Measurements from ENCODE around the gene BIRC3.
A peak's percentile ranks its signal among the peaks of the same experiment; 100 is the strongest.

The BIRC3 gene

GRCh38 chr11:102317099-102317767 lies at the start of gene BIRC3:
Gene BIRC3 (plus strand): TSS chr11:102317484. CDS start chr11:102324510, 7,026 bp downstream.
- DNase-seq (ENCODE audit: low spot score), result peak; percentile 76

DNA sequence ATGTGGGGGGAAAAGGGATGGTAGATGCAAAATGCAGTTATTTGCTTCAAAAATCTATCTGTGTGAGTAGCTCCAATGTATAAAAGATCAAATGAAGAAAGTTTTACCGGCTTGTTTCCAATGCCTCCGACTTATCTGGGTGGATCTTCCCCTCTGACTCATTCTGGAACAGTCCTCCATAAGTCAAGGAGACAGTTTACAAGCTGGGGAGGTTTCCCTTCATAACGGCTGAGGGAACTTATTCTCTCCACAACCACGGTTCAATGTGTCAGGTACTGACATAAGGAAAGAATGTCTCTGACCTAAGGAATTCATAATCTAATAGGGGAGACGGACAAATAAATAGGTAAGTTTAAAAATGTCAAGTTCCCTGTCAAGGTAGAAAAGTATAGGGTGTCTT lies 49.7 kb upstream of the BIRC3 start:
- DNase-seq (ENCODE audit: low spot score), result no peak

- peak; percentile 43 for DNase-seq (ENCODE audit: low spot score)
These were observed 49.0 kb upstream of the BIRC3 start for GRCh38 chr11:102268083-102268984.

DNA sequence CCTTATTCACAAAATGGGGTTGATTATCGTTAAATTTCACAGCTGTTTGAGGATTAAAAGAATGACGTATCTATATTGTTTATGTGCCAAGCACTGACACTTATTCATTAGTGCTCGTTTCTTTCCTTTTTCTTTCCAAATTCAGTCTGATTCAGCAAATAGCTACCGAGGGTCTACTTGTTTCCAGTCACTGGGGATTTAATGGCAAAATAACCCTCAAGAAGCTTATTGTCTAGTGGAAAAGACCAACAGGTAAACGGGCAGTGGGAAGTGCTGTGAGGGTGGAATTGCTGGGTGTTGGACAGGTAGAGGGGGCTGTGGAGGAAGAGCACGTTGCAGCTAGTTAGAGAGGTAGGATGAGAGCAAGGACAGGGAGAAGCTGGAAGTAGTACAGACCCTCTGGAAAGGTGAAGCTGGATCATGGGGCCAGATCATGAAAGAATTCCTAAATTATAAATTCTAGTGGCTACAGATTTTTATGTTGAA lies 48.3 kb upstream of the BIRC3 start:
- DNase-seq (ENCODE audit: low spot score), result no peak

GRCh38 chr11:102269927-102270326 lies 47.4 kb upstream of the BIRC3 start:
- DNase-seq (ENCODE audit: low spot score), result no peak

DNA sequence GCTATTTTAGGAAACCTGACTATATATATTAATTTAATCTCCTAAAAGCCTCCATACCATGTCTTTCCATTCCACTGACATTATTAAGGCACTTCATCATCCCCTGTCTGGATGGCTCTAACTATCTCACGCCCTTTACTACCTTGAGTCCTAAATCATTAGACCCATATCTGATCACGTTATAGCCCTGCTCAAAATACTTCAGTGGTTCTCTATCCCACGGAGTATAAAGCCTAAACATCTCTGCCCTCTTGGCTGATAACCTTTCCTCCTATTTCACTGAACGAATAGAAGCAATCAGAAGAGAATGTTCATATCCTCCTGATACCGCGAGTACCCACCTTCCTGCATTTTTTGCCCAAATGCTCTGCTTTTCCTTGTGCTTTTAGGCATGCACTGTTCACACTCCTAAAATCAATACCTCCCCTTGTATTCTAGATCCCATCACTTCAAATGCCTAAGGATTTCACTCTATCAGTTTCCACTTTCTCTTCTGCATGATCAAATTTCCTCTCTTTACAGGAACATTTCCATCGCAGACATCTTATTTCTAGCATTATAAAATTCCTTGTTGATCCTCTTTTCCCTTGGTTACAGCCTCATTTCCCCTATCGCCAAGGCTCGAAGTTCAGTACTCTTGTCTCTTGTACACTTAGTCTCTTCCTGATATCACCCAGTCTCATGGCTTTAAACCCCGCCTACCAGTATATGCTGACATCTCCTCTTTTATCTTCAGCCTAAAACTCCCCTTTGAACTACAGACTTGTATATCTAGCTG lies 45.0 kb upstream of the BIRC3 start:
- DNase-seq (ENCODE audit: low spot score), result no peak

DNA sequence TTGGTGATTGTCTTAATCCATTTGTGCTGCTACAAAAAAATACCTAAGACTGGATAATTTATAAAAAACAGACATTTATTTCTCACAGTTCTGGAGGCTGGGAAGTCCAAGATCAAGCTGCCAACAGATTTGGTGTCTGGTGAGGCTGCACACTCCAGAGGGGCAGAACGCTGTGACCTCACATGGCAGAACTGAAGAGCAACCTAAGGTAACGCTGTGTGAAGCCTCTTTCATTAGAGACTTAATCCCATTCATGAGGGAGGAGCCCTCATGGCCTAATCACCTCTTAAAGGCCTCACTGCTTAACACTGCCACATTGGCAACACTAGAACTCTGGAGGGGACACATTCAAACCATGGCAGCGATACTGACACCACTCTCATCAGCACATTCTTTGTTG lies 42.7 kb upstream of the BIRC3 start:
- DNase-seq (ENCODE audit: low spot score), result no peak

DNA sequence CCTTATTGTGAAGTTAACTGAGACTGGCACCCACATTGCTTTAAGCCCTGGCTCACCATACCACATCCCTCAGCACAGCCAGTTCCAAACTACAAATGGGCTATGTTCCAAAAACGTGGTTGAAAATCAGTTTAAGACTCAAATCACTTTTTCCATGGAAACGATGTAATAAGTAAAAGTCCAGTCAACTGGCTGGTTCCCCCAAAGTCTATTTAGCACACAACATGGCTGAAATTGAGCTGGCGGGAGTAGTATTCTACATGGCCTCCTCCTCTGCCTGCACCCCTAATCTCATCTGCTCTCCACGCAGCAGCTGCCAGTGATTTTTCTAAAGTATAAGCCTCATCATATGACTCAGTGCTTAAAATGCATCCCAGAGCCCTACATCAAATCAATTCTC lies 40.9 kb upstream of the BIRC3 start:
- DNase-seq (ENCODE audit: low spot score), result peak; percentile 38

GRCh38 chr11:102276783-102277182 lies 40.5 kb upstream of the BIRC3 start:
- DNase-seq (ENCODE audit: low spot score), result no peak

DNA sequence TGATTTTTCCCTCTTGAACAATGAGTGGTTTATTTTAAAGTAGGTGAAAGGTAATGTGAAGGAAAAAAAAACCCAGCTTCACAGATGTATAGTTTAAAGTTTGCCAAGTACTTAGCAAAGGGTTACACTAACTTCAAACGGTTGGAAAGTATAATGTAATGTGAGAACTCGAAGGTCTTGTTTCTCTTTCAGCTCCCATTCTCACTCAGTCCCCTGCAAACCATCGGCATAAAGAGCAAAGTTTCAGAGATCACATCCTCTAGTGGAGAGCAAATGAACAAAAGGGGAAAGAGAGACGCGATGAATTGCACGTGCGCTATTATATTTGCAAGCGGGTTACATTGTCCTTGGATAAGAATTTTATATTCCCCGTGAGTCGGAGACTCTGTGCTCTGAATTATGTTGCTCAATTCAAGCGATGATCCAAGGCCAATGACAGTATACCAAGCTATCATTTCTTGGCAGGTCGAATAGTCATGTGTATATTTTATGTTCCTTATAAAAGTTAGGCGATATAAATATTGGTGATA lies 37.6 kb upstream of the BIRC3 start:
- DNase-seq (ENCODE audit: low spot score), result no peak

- no peak for DNase-seq (ENCODE audit: low spot score)
These were observed 36.9 kb upstream of the BIRC3 start for GRCh38 chr11:102280245-102280833.

DNA sequence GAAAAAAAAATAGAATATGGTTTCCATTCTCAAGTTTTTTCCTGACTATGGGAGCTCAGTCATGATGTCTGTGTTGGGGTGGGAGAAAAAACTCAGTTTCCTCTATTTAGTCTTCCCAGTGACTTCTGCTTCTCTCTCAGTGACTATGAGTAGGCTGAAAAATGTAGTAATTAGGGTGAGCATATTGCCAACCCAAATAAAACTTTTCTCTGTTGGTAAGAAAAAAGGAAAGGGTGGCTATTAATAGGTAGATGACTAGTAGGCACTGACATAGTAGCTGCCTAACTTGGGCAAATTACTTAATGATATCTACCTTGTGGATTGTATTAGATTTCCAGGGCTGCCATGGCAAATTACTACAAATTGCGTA lies 34.2 kb upstream of the BIRC3 start:
- DNase-seq (ENCODE audit: low spot score), result no peak

DNA sequence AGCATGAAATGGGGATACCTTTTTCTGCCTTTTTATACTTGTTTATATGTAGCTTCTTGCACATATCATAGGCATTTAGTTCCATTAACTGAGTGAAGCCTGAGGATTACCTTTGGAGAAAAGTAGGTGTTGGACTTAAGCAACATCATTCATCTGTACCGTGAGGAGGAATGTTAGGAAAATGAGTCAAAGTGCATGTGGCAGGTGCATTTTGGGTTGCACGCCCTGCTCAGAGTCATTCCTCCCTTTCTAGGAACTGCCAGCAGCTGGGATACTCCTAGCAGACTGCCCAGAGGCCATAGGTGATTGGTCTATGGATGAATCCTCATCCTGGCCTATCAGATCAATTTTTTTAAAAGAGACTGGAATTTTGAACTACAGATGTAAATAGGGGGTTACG lies 33.3 kb upstream of the BIRC3 start:
- no peak for DNase-seq (ENCODE audit: low spot score)

DNA sequence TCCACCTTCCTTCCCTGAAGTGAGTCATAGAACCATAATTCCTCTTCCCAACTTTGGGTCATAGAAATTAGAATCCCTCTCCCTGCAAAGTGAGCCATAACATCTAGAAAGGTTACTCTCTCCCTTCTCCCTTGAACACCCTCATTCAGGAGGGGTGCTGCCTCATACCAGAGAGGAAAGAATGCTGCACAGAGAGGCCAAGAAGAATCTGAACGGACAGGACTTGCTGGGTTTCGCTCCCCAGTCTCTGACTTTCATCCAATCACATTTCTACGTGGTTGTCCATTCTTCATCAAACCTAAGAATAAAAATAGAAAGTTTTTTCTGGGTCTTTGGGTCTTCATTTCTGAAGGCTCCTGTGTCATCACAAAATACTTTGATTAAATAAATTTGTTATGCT lies 31.0 kb upstream of the BIRC3 start:
- no peak for DNase-seq (ENCODE audit: low spot score)

DNA sequence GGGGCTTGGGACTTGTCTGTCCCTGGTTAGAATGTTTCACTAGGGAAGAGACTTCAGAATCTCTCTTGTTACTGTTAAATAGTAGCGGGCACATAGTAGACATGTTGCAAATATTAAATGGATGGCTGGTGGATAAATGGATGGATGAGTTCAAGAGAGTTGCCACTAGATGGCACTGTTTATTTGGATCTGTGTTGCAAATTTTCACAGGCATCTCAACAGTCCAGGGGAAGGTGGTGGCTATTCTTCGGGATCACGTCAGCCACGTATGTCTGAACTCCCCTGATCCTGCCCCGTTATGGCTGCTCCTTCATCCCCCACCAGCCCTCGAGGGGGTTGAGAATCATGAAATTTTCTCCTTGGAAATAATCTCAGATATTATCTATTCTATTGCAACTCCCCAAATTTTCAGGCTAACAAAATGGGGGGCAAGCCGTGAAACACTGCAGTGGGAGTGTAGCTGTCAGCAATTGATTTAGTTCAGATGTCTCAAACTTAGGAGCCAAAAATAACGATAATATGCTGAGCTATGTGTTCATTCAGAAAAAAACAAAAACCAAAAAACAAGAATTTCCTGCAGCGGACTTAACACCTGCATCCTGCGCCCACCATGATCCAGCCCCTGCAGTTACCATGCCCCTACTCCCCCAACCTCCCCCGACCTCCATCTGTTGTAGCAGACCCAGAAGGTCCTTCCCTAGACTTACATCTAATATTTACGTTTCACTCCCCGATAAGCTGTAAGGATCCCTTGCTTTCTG lies 29.1 kb upstream of the BIRC3 start:
- DNase-seq (ENCODE audit: low spot score), result peak; percentile 82

GRCh38 chr11:102288725-102289083 lies 28.6 kb upstream of the BIRC3 start:
- no peak for DNase-seq (ENCODE audit: low spot score)

DNA sequence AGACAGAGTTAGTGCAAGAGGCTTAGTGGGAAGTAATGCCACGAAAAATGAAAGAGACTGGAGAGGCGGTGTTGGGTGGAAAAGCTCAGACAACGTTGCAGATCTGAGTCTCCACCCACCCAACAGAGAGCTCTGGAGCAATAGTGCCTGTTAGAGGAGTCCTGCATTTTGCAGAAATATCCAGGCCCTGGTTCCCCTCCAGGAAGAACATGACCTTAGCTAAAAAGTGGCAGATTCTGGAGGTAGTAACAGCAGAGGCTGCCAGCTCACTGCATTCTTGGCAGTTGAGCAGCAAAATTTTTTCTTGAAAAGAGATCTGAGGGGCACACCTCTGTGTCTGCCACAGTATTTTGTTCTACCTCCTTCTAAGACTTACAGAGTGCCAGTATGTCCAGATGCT lies 27.7 kb upstream of the BIRC3 start:
- DNase-seq (ENCODE audit: low spot score), result no peak

DNA sequence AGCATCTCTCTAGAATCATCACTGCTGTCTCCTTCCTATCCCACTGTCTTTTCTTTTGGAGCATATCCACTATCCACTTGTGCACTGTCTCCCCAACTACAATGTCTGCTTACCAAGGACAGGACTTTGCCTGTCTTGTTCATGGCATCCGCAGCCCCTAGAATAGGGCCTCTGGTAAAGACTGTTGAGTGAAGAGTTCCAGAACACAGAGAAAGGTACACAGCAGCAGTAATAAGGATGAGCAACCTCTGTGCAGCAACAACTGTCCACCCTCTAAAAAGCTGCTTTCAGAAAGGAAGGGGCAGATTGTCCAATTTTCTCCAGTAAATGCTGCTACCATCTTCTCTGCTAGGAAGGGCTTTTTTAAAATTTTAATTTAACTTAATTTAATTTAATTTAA lies 25.5 kb upstream of the BIRC3 start:
- no peak for DNase-seq (ENCODE audit: low spot score)

- no peak for DNase-seq (ENCODE audit: low spot score)
These were observed 24.4 kb upstream of the BIRC3 start for GRCh38 chr11:102292933-102293332.

GRCh38 chr11:102293873-102294601 lies 23.2 kb upstream of the BIRC3 start:
- peak; percentile 75 for DNase-seq (ENCODE audit: low spot score)

DNA sequence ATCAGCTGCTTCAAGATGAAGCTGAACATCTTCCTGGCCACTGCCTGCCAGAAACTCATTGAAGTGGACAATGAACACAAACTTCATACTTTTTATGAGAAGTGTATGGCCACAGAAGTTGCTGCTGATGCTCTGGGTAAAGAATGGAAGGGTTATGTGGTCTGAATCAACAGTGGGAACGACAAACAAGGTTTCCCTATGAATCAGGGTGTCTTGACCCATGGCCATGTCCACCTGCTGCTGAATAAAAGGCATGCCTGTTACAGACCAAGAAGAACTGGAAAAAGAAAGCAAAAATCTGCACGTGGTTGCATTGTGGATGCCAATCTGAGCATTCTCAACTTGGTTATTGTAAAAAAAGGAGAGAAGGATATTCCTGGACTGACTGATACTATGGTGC lies 22.2 kb upstream of the BIRC3 start:
- no peak for DNase-seq (ENCODE audit: low spot score)
